HG02840 (cell line): ENCODE results near the gene TMEM182.

ENCODE experiments used
- ATAC-seq: cut with Tn5 transposase; IDR thresholded peaks from one replicate; pipeline ENCODE4 v1.9.1; 2021; ENCODE audit warnings: mild to moderate bottlenecking, moderate library complexity, moderate number of reproducible peaks; ENCODE audit not compliant: unreplicated experiment, low FRiP score

Gene TMEM182

GRCh38 chr2:102761763-102762162, at the start of gene TMEM182:
TMEM182 (plus strand) TSS chr2:102762031; CDS start chr2:102762218, 187 bp downstream.
- ATAC-seq, result no peak

- no peak for ATAC-seq
Measured at GRCh38 chr2:102717308-102718018, 44.4 kb upstream of the TMEM182 start.

GRCh38 chr2:102718387-102719316, 43.2 kb upstream of the TMEM182 start:
- no peak for ATAC-seq

- no peak for ATAC-seq
Measured at GRCh38 chr2:102724016-102724490, 37.8 kb upstream of the TMEM182 start.

- ATAC-seq, result no peak
Measured at GRCh38 chr2:102724553-102724952, 37.3 kb upstream of the TMEM182 start.

GRCh38 chr2:102726128-102727087, 35.4 kb upstream of the TMEM182 start:
- ATAC-seq, result no peak

- ATAC-seq, result no peak
Measured at GRCh38 chr2:102735416-102736109, 26.3 kb upstream of the TMEM182 start.

GRCh38 chr2:102736110-102736409, 25.8 kb upstream of the TMEM182 start:
- ATAC-seq, result peak; percentile 8

GRCh38 chr2:102736410-102737409, 25.1 kb upstream of the TMEM182 start:
- peak; percentile 96 for ATAC-seq

- ATAC-seq, result peak; percentile 29
Measured at GRCh38 chr2:102737431-102737830, 24.4 kb upstream of the TMEM182 start.

- ATAC-seq, result no peak
Measured at GRCh38 chr2:102743259-102743658, 18.6 kb upstream of the TMEM182 start.

- ATAC-seq, result no peak
Measured at GRCh38 chr2:102748107-102748506, 13.7 kb upstream of the TMEM182 start.

- no peak for ATAC-seq
Measured at GRCh38 chr2:102749938-102750337, 11.9 kb upstream of the TMEM182 start.

- ATAC-seq, result no peak
Measured at GRCh38 chr2:102753563-102754159, 8.2 kb upstream of the TMEM182 start.

GRCh38 chr2:102754456-102755145, 7.2 kb upstream of the TMEM182 start:
- ATAC-seq, result no peak

GRCh38 chr2:102755284-102755683, 6.5 kb upstream of the TMEM182 start:
- ATAC-seq, result no peak

- no peak for ATAC-seq
Measured at GRCh38 chr2:102758439-102758838, 3.4 kb upstream of the TMEM182 start.

- ATAC-seq, result no peak
Measured at GRCh38 chr2:102764083-102764482, 2.3 kb downstream of the TMEM182 start.
